ENCODE data around the gene OR1K1. TPM values are rescaled to one million over a fixed set of nuclear protein-coding genes. Genes with fewer than 3 reads are reported as not detected.

OR1K1 gene
- total RNA-seq, 4 donors from 2014 or later: not detected

GRCh38 chr9:122777935-122778627 lies 21.8 kb upstream of the OR1K1 start:
- no peaks in the 10 kb centered on the region for H3K36me3 ChIP-seq
- H3K4me3 ChIP-seq: no peak overlapping the region
- no peak for TF ChIP-seq EP300 (IDR thresholded peaks at IDR 0.05; ENCODE audit: low read depth)
- TF ChIP-seq POLR2AphosphoS5 (IDR thresholded peaks at IDR 0.05): no peak
- TF ChIP-seq POLR2A (IDR thresholded peaks at IDR 0.05): no peak
- no peak for TF ChIP-seq CTCF (IDR thresholded peaks at IDR 0.05)
- H3K4me1 ChIP-seq: no peaks in the 10 kb centered on the region
- WGBS, 2 donors (ENCODE audit: low coverage in 1 of 2): 64 to 66% methylated on average over 2 to 3 of the region's 3 CpGs
- intact Hi-C loops (cut with DNase I; ENCODE audit: low total_unique reads) (no loop called here), in situ Hi-C loops (cut with MboI; ENCODE audit: low pct_ligation_motif_present in 1 of 4, low pct_unique_long_range_greater_than_20kb in 1 of 4, low sequenced_read_pairs in 3 of 4) (no loop called here)
- H3K27me3 ChIP-seq: no peaks in the 10 kb centered on the region
- H3K27ac ChIP-seq: no peak overlapping the region
- no peaks in the 10 kb centered on the region for H3K9me3 ChIP-seq
- no peak for DNase-seq

DNA sequence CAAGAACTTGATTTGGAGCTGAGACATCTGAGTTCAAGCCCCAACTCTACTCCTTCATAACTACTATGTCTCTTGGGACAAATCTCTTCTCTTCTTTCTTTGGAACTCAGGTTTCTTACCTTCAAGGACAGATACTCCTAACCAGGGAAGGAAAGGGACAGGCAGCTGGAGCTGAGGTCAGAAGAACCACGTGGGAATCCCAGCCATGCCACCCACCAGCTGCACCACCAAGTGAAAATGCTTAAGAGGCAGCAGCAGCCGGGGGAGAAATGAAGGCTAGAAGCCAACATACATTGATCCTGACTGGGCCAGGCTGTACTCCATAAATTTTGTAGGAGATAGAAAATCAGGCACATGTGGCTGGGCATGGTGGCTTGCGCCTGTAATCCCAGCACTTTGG lies 20.7 kb upstream of the OR1K1 start:
- H3K4me3 ChIP-seq: no peak overlapping the region
- intact Hi-C loops (cut with DNase I; ENCODE audit: low total_unique reads): no loop called here
- H3K27ac ChIP-seq: no peak overlapping the region
- no peaks in the 10 kb centered on the region for H3K9me3 ChIP-seq
- no peaks in the 10 kb centered on the region for H3K4me1 ChIP-seq
- DNase-seq: no peak
- no peaks in the 10 kb centered on the region for H3K36me3 ChIP-seq
- 64% methylated on average over 3 of the region's 3 CpGs; no CpG with 5 or more reads in 1 of the 2 donors for WGBS, 2 donors (ENCODE audit: low coverage in 1 of 2)
- TF ChIP-seq POLR2AphosphoS5 (IDR thresholded peaks at IDR 0.05): no peak
- H3K27me3 ChIP-seq: no peaks in the 10 kb centered on the region
- in situ Hi-C loops (cut with MboI; ENCODE audit: low pct_ligation_motif_present in 1 of 4, low pct_unique_long_range_greater_than_20kb in 1 of 4, low sequenced_read_pairs in 3 of 4): no loop called here

DNA sequence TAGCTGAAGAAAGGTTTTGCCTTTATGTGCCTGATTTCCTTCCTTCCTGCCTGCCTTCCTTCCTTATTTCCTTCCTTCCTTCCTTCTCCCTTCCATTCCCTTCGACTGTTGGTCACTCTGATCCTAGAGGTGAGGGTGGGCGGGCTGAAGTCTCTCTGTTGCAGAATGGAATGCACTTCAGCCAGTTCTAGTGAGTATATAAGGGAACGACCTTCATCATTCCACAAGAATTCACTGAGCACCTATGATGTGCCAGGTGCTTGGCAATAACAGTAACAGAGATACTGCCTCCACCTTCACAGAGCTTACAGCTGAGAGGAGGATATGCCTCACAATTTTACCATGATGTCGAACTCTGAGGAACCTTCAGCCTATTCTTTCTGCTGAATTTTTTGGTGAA lies 19.9 kb upstream of the OR1K1 start:
- Histone ChIP-seq H3K27me3 (no peaks in the 10 kb centered on the region), H3K36me3 (no peaks in the 10 kb centered on the region), H3K4me1 (no peaks in the 10 kb centered on the region), H3K9me3 (no peaks in the 10 kb centered on the region), H3K27ac (no peak overlapping the region), H3K4me3 (no peak overlapping the region)
- in situ Hi-C loops (cut with MboI; ENCODE audit: low pct_ligation_motif_present in 1 of 4, low pct_unique_long_range_greater_than_20kb in 1 of 4, low sequenced_read_pairs in 3 of 4): no loop called here
- intact Hi-C loops (cut with DNase I; ENCODE audit: low total_unique reads): no loop called here
- TF ChIP-seq POLR2A (IDR thresholded peaks at IDR 0.05): no peak
- no peak for TF ChIP-seq POLR2AphosphoS5 (IDR thresholded peaks at IDR 0.05)
- no peak for TF ChIP-seq EP300 (IDR thresholded peaks at IDR 0.05; ENCODE audit: low read depth)
- TF ChIP-seq CTCF (IDR thresholded peaks at IDR 0.05): no peak
- WGBS, 2 donors (ENCODE audit: low coverage in 1 of 2): 62 to 71% methylated on average over 2 to 4 of the region's 4 CpGs
- no peak for DNase-seq

- WGBS, 2 donors (ENCODE audit: low coverage in 1 of 2): 55 to 72% methylated on average over 2 to 3 of the region's 3 CpGs
- in situ Hi-C loops (cut with MboI; ENCODE audit: low pct_ligation_motif_present in 1 of 4, low pct_unique_long_range_greater_than_20kb in 1 of 4, low sequenced_read_pairs in 3 of 4): no loop called here
These were observed 18.3 kb upstream of the OR1K1 start for GRCh38 chr9:122781671-122782070.

More at GRCh38 chr9:122781671-122782070, 18.3 kb upstream of the OR1K1 start:
- Histone ChIP-seq H3K9me3 (no peaks in the 10 kb centered on the region), H3K4me1 (no peaks in the 10 kb centered on the region), H3K4me3 (no peak overlapping the region), H3K27me3 (no peaks in the 10 kb centered on the region), H3K36me3 (no peaks in the 10 kb centered on the region), H3K27ac (no peak overlapping the region)
- TF ChIP-seq CTCF (IDR thresholded peaks at IDR 0.05): no peak
- intact Hi-C loops (cut with DNase I; ENCODE audit: low total_unique reads): no loop called here
- DNase-seq: no peak

Measured in transverse colon (tissue), 4 donors.